IMR-90 (cell line): ENCODE results near the gene PKP4. TPM values are rescaled to one million over a fixed set of nuclear protein-coding genes. Genes with fewer than 3 reads are reported as not detected.

Experiments
- ATAC-seq: fragments of 200-7000 bp; cut with Tn5 transposase; 2 replicates; pipeline ENCODE4 v1.9.1; 2020; ENCODE audit warnings: low read depth, mild to moderate bottlenecking, moderate library complexity
- BruUV-seq: library from RNA; stranded (reverse); fragments of 400-500 nt; replicated peaks from 2 replicates; lab custom pipeline; 2021; lab: Mats Ljungman, UMichigan
- CTCF ChIA-PET: fragments of 300-600 bp; formaldehyde crosslinking; extraction: SDS; loops from one replicate; lab custom pipeline; 2021; ENCODE audit warnings: antibody characterized with exemption; lab: Yijun Ruan, JAX
- POLR2A ChIA-PET: fragments of 300-600 bp; sonication (Branson Sonifier 250); formaldehyde crosslinking; loops from one replicate; lab custom pipeline; 2022; ENCODE audit warnings: antibody characterized with exemption; ENCODE audit not compliant: unreplicated experiment; lab: Charles Lee
- DNase-seq: peaks from one replicate; pipeline ENCODE4 v3.0.0; 2013
- H2AFZ ChIP-seq: replicated peaks from 2 replicates; pipeline ENCODE3; 2013; ENCODE audit warnings: low read length, mild to moderate bottlenecking; ENCODE audit not compliant: poor library complexity
- H2AK5ac ChIP-seq: 2 replicates; pipeline ENCODE4 v1.6.1; 2013; ENCODE audit warnings: low read depth, low read length, inconsistent platforms
- H2AK9ac ChIP-seq: replicated peaks from 2 replicates; pipeline ENCODE3; 2013; ENCODE audit warnings: mild to moderate bottlenecking, low read depth, low read length, moderate library complexity; ENCODE audit not compliant: poor library complexity
- H2BK120ac ChIP-seq: 2 replicates; pipeline ENCODE4 v1.6.1; 2013; ENCODE audit warnings: low read depth, low read length, inconsistent platforms
- H2BK15ac ChIP-seq: 3 replicates; pipeline ENCODE4 v1.6.1; 2013; ENCODE audit warnings: low read depth, low read length, inconsistent platforms
- H2BK20ac ChIP-seq: 2 replicates; pipeline ENCODE4 v1.6.1; 2013; ENCODE audit warnings: low read depth, mild to moderate bottlenecking, inconsistent platforms, low read length, moderate library complexity
- H2BK5ac ChIP-seq: 2 replicates; pipeline ENCODE4 v1.6.1; 2013; ENCODE audit warnings: mild to moderate bottlenecking, low read depth, low read length, inconsistent platforms; ENCODE audit not compliant: poor library complexity, severe bottlenecking
- H3K14ac ChIP-seq: replicated peaks from 2 replicates; pipeline ENCODE4 v1.6.1; 2013; ENCODE audit warnings: low read depth, low read length, inconsistent platforms
- H3K18ac ChIP-seq: 2 replicates; pipeline ENCODE4 v1.6.1; 2013; ENCODE audit warnings: low read depth, low read length, control low read depth
- H3K23ac ChIP-seq: 2 replicates; pipeline ENCODE4 v1.6.1; 2013; ENCODE audit warnings: low read depth, low read length, inconsistent platforms
- H3K27ac ChIP-seq: 2 replicates; pipeline ENCODE4 v1.5.1; 2013; ENCODE audit warnings: mild to moderate bottlenecking, control low read depth, low read length; ENCODE audit not compliant: insufficient read depth
- H3K27me3 ChIP-seq: 2 replicates; pipeline ENCODE4 v1.6.1; 2013; ENCODE audit warnings: low read length; ENCODE audit not compliant: control insufficient read depth, insufficient read depth
- H3K36me3 ChIP-seq: 2 replicates; pipeline ENCODE4 v1.6.1; 2013; ENCODE audit warnings: low read length, mixed read lengths; ENCODE audit not compliant: control insufficient read depth, insufficient read depth
- H3K4ac ChIP-seq: 2 replicates; pipeline ENCODE4 v1.6.1; 2013; ENCODE audit warnings: low read depth, low read length, inconsistent platforms
- H3K4me1 ChIP-seq: 2 replicates; pipeline ENCODE4 v1.6.1; 2013; ENCODE audit warnings: low read length, mixed read lengths; ENCODE audit not compliant: control insufficient read depth, insufficient read depth
- H3K4me2 ChIP-seq: 2 replicates; pipeline ENCODE4 v1.6.1; 2013; ENCODE audit warnings: low read depth, mild to moderate bottlenecking, control low read depth, low read length, moderate library complexity
- H3K4me3 ChIP-seq: 2 replicates; pipeline ENCODE4 v1.5.1; 2013; ENCODE audit warnings: low read depth, mild to moderate bottlenecking, control low read depth, low read length, moderate library complexity; ENCODE audit not compliant: insufficient read depth
- H3K56ac ChIP-seq: 2 replicates; pipeline ENCODE4 v1.6.1; 2013; ENCODE audit warnings: low read length, inconsistent platforms; ENCODE audit not compliant: insufficient read depth; ENCODE audit errors: extremely low read depth
- H3K79me1 ChIP-seq, 2 experiments: 2 replicates each; pipeline ENCODE4 v1.6.1; 2013; ENCODE audit warnings: low read length in 2 of 2, inconsistent platforms in 1 of 2, low read depth in 1 of 2
- H3K9ac ChIP-seq: 2 replicates; pipeline ENCODE4 v1.6.1; 2013; ENCODE audit warnings: low read depth, low read length, control low read depth
- H3K9me1 ChIP-seq: 2 replicates; pipeline ENCODE4 v1.6.1; 2013; ENCODE audit warnings: low read length, inconsistent platforms; ENCODE audit not compliant: insufficient read depth
- H3K9me3 ChIP-seq: 2 replicates; pipeline ENCODE4 v1.6.1; 2013; ENCODE audit warnings: low read length; ENCODE audit not compliant: control insufficient read depth, insufficient read depth
- H4K20me1 ChIP-seq: 2 replicates; pipeline ENCODE4 v1.6.1; 2013; ENCODE audit warnings: low read length, inconsistent platforms; ENCODE audit not compliant: insufficient read depth
- H4K5ac ChIP-seq: 2 replicates; pipeline ENCODE4 v1.6.1; 2013; ENCODE audit warnings: mild to moderate bottlenecking, low read depth, low read length, control low read depth
- H4K8ac ChIP-seq, 2 experiments: 2 replicates each; pipeline ENCODE4 v1.6.1; 2013; ENCODE audit warnings: low read depth in 2 of 2, low read length in 2 of 2, control low read depth in 1 of 2, inconsistent platforms in 1 of 2
- H4K91ac ChIP-seq: 2 replicates; pipeline ENCODE4 v1.6.1; 2013; ENCODE audit warnings: low read depth, low read length, inconsistent platforms; ENCODE audit not compliant: insufficient read depth
- BHLHE40 ChIP-seq: fragments of 150-350 bp; IDR thresholded peaks from 2 replicates; pipeline ENCODE4 v1.6.1; 2016; ENCODE audit warnings: mild to moderate bottlenecking, low read depth, low read length
- CEBPB ChIP-seq: IDR thresholded peaks from 2 replicates; pipeline ENCODE4 v1.6.1; 2012; ENCODE audit warnings: low read depth, low read length, improper control_type of control experiment
- CHD1 ChIP-seq: IDR thresholded peaks from 2 replicates; pipeline ENCODE4 v1.6.1; 2012; ENCODE audit warnings: low read depth, low read length, improper control_type of control experiment
- CTCF ChIP-seq: conservative IDR thresholded peaks from 2 replicates; pipeline ENCODE4 v1.5.1; 2012; ENCODE audit warnings: mild to moderate bottlenecking, low read depth, low read length, improper control_type of control experiment
- ELK1 ChIP-seq: fragments of 150-350 bp; IDR thresholded peaks from 2 replicates; pipeline ENCODE4 v1.6.1; 2016; ENCODE audit warnings: low read depth, mild to moderate bottlenecking, low read length, moderate library complexity, borderline replicate concordance
- FOS ChIP-seq: fragments of 150-350 bp; IDR thresholded peaks from 2 replicates; pipeline ENCODE4 v1.6.1; 2016; ENCODE audit warnings: low read depth, low read length
- MAFK ChIP-seq: IDR thresholded peaks from 2 replicates; pipeline ENCODE4 v1.6.1; 2012; ENCODE audit warnings: low read depth, low read length, improper control_type of control experiment
- MAZ ChIP-seq: IDR thresholded peaks from 2 replicates; pipeline ENCODE4 v1.6.1; 2012; ENCODE audit warnings: low read depth, mild to moderate bottlenecking, low read length, improper control_type of control experiment, moderate library complexity, borderline replicate concordance
- MXI1 ChIP-seq: IDR thresholded peaks from 2 replicates; pipeline ENCODE4 v1.6.1; 2012; ENCODE audit warnings: low read depth, mild to moderate bottlenecking, low read length, moderate library complexity, borderline replicate concordance
- NFE2L2 ChIP-seq: fragments of 150-350 bp; IDR thresholded peaks from 2 replicates; pipeline ENCODE4 v1.6.1; 2016; ENCODE audit warnings: low read depth, mild to moderate bottlenecking, low read length
- POLR2A ChIP-seq: IDR thresholded peaks from 2 replicates; pipeline ENCODE4 v1.6.1; 2012; ENCODE audit warnings: mild to moderate bottlenecking, low read depth, low read length
- RAD21 ChIP-seq: IDR thresholded peaks from 2 replicates; pipeline ENCODE4 v1.6.1; 2012; ENCODE audit warnings: low read length, improper control_type of control experiment
- RCOR1 ChIP-seq: IDR thresholded peaks from 2 replicates; pipeline ENCODE4 v1.6.1; 2012; ENCODE audit warnings: mild to moderate bottlenecking, low read length, improper control_type of control experiment; ENCODE audit not compliant: insufficient replicate concordance
- RFX5 ChIP-seq: IDR thresholded peaks from 2 replicates; pipeline ENCODE4 v1.8.0; 2012; ENCODE audit warnings: low read depth, mild to moderate bottlenecking, low read length, moderate library complexity
- SMC3 ChIP-seq: fragments of 150-350 bp; IDR thresholded peaks from 2 replicates; pipeline ENCODE4 v1.6.1; 2016; ENCODE audit warnings: low read depth, mild to moderate bottlenecking, antibody characterized with exemption, low read length, moderate library complexity
- USF2 ChIP-seq: fragments of 150-350 bp; IDR thresholded peaks from 2 replicates; pipeline ENCODE4 v1.6.1; 2017; ENCODE audit warnings: mild to moderate bottlenecking, antibody characterized with exemption, low read length, low read depth
- WGBS, 2 experiments: methylation state at CpG; one replicate each; pipeline versions ENCODE4 v1.1.5 to v1.1.7; 2013; ENCODE audit warnings: missing lambda C conversion rate in 2 of 2; ENCODE audit not compliant: insufficient read length in 1 of 2; ENCODE audit errors: extremely low coverage in 2 of 2; 5-methylcytosine and 5-hydroxymethylcytosine counted together
- dilution Hi-C: fragments of 300-500 bp; cut with HindIII; formaldehyde crosslinking; loops from one replicate; pipeline ENCODE4 v1.14.3; 2018; ENCODE audit warnings: low sequenced_read_pairs; ENCODE audit not compliant: unreplicated experiment
- in situ Hi-C: fragments of 300-500 bp; cut with MboI; formaldehyde crosslinking; loops from 3 replicates; pipeline ENCODE4 v1.14.3; 2019; ENCODE audit warnings: low sequenced_read_pairs, inconsistent platforms, mixed read lengths
- intact Hi-C: fragments of 100-400 bp; cut with micrococcal nuclease; formaldehyde crosslinking; loops from 2 replicates; pipeline ENCODE4 v1.10.0; 2022
- polyA plus RNA-seq, 3 experiments: library from polyadenylated mRNA; depleted of rRNA; stranded (reverse); fragments of >200 nt; gene quantifications; 2 replicates each; pipeline ENCODE4 v1.2.3, GENCODE V29; 2012; ENCODE audit warnings: low replicate concordance in 1 of 3
- total RNA-seq: library from RNA; depleted of rRNA; stranded (reverse); fragments of >200 nt; gene quantifications from 2 replicates; pipeline ENCODE4 v1.2.3, GENCODE V29; 2012

Gene PKP4
- total and polyA plus RNA-seq, 2 of the 4 experiments (the other 2 are of a cell fraction) = 20.1 to 37.8 TPM

DNA sequence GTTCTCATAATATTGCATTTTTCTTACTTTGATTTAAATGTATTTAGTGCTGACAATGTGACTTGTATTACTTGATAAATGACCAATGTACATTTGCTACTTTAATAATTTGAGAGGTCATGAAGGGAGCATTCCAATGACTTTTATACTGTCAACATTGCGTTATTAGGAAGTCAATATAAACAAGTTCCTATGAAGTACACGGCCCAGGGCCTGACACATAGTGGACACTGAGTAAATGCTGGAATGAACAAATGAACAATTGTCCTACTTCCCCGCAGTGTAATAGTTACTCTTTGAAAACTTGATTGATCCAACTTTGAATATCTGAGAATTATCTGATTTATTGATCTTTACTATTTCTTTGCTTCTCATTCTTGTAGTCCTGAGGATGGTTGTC, 47.3 kb downstream of the PKP4 start:
- BruUV-seq = no TSS peak
- Histone ChIP-seq H2BK120ac (no peak overlapping the region), H4K20me1 (0 out of 2 replicates have a peak, but pooled peaks cover 4% of the 10 kb centered on the region), H2AK9ac (no peak overlapping the region), H3K4me3 (no peak overlapping the region), H4K91ac (no peak overlapping the region), H3K18ac (no peak overlapping the region), H3K9me3 (no peaks in the 10 kb centered on the region), H2BK15ac (no peak overlapping the region), H3K27me3 (no peaks in the 10 kb centered on the region), H4K5ac (no peak overlapping the region), H3K23ac (no peak overlapping the region), H3K79me1 (peaks cover 27 to 50% of the 10 kb centered on the region in 2 experiments), H3K56ac (no peak overlapping the region), H3K4me1 (peaks cover 21% of the 10 kb centered on the region), H2BK5ac (no peak overlapping the region), H3K4me2 (no peak overlapping the region), H3K14ac (no peak overlapping the region), H3K36me3 (no peaks in the 10 kb centered on the region), H3K4ac (no peak overlapping the region), H2AK5ac (no peak overlapping the region), H2BK20ac (no peak overlapping the region), H2AFZ (no peak overlapping the region), H3K9me1 (peaks cover 11% of the 10 kb centered on the region; the same call in 1 of the 2 replicates), H3K9ac (no peak overlapping the region), H4K8ac (no peak overlapping the region), H3K27ac (no peak overlapping the region)
- TF ChIP-seq SMC3 (no peak), RCOR1 (no peak), CHD1 (no peak), CEBPB (no peak), POLR2A (no peak), NFE2L2 (no peak), FOS (no peak), MAZ (no peak), RFX5 (no peak), CTCF (no peak), MAFK (no peak), USF2 (no peak), MXI1 (no peak), RAD21 (no peak), BHLHE40 (no peak), ELK1 (no peak)
- DNase-seq (no peak), ATAC-seq (no peak)
- WGBS, 2 experiments = no CpG with 5 or more reads among the region's 3 CpGs
- ChIA-PET CTCF (interaction anchor here (0.7 kb wide), 1 partner anchor 14 kb away, joined by 4 read pairs; no protein-coding TSS in a partner anchor), POLR2A (no interaction called here)
- in situ Hi-C loops (no loop called here), dilution Hi-C loops (no loop called here), intact Hi-C loops (no loop called here)
